Measurements from ENCODE around the gene APOBR.

DNA sequence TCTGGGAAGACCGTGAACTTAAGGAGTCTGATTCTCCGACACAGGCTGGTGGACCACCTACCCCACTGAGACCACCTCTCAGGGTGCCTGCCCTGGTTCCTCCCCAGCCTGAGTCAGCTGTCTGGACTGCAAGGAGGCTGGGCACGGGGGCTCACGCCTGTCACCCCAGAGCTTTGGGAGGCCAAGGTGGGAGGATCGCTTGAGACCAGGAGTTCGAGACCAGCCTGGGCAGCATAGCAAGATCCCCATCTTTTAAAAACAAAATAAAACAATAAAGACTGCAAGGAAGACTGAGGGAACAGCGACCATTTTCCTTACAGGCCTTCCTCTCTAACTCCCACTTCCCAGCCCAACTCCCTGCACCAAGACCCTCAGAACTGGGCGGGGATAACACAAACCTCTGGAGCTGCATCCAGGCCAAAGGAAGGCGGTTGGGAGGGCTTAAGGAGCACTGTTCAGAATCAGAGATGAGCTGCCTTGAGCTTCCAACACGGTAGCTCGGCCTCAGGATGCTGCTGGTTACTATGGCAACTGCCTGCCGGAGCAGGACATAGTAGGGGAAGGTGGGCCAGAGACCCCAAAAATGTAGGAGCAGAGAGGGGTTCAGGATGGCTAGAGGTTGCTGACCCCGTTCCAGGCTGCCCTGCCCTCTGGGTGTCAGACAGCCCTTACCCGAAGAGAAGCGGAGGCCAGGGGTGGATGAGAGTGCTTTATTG, 4.4 kb downstream of the APOBR start:
- no peak for TF ChIP-seq ELF4 (IDR thresholded peaks at IDR 0.05)
- TF ChIP-seq FOXM1 (IDR thresholded peaks at IDR 0.05; ENCODE audit: borderline replicate concordance), result no peak
- TF ChIP-seq SUZ12 (IDR thresholded peaks at IDR 0.05), result no peak
- TF ChIP-seq SP1 (IDR thresholded peaks at IDR 0.05), result no peak
- TF ChIP-seq BHLHE40 (IDR thresholded peaks at IDR 0.05; ENCODE audit: borderline replicate concordance), result no peak
- TF ChIP-seq ZNF384 (IDR thresholded peaks at IDR 0.05), result no peak
- no peak for TF ChIP-seq CTBP1 (IDR thresholded peaks at IDR 0.05; ENCODE audit: borderline replicate concordance)
- TF ChIP-seq FOXK2 (IDR thresholded peaks at IDR 0.05), result no peak
- TF ChIP-seq, protein P1, sequence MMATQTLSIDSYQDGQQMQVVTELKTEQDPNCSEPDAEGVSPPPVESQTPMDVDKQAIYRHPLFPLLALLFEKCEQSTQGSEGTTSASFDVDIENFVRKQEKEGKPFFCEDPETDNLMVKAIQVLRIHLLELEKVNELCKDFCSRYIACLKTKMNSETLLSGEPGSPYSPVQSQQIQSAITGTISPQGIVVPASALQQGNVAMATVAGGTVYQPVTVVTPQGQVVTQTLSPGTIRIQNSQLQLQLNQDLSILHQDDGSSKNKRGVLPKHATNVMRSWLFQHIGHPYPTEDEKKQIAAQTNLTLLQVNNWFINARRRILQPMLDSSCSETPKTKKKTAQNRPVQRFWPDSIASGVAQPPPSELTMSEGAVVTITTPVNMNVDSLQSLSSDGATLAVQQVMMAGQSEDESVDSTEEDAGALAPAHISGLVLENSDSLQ (IDR thresholded peaks at IDR 0.05), result no peak
